Duodenal mucosa (tissue), 2 donors: Measurements from ENCODE around the gene STUB1.

ENCODE experiments used
- H3K27ac ChIP-seq: one replicate; pipeline ENCODE4 v1.7.0; 2013; ENCODE audit warnings: low read depth, low read length
- H3K27me3 ChIP-seq, 2 donors: one replicate each; pipeline ENCODE4 v1.7.0; 2013; ENCODE audit warnings: low read length in 2 of 2, control low read depth in 1 of 2; ENCODE audit not compliant: insufficient read depth in 2 of 2, control insufficient read depth in 1 of 2
- H3K36me3 ChIP-seq, 2 donors: one replicate each; pipeline ENCODE4 v1.7.0; 2013; ENCODE audit warnings: low read length in 2 of 2, control low read depth in 1 of 2; ENCODE audit not compliant: insufficient read depth in 2 of 2, control insufficient read depth in 1 of 2
- H3K4me1 ChIP-seq, 2 donors: one replicate each; pipeline ENCODE4 v1.7.0; 2013; ENCODE audit warnings: low read length in 2 of 2, control low read depth in 1 of 2; ENCODE audit not compliant: insufficient read depth in 2 of 2, control insufficient read depth in 1 of 2
- H3K4me3 ChIP-seq, 2 donors: one replicate each; pipeline ENCODE4 v1.7.0; 2013; ENCODE audit warnings: low read length in 2 of 2, low read depth in 1 of 2
- H3K9ac ChIP-seq, 2 donors: one replicate each; pipeline ENCODE4 v1.7.0; 2013; ENCODE audit warnings: low read length in 2 of 2, low read depth in 1 of 2
- H3K9me3 ChIP-seq, 2 donors: one replicate each; pipeline ENCODE4 v1.7.0; 2013; ENCODE audit warnings: low read length in 2 of 2, control low read depth in 1 of 2; ENCODE audit not compliant: control insufficient read depth in 1 of 2

Gene STUB1

DNA sequence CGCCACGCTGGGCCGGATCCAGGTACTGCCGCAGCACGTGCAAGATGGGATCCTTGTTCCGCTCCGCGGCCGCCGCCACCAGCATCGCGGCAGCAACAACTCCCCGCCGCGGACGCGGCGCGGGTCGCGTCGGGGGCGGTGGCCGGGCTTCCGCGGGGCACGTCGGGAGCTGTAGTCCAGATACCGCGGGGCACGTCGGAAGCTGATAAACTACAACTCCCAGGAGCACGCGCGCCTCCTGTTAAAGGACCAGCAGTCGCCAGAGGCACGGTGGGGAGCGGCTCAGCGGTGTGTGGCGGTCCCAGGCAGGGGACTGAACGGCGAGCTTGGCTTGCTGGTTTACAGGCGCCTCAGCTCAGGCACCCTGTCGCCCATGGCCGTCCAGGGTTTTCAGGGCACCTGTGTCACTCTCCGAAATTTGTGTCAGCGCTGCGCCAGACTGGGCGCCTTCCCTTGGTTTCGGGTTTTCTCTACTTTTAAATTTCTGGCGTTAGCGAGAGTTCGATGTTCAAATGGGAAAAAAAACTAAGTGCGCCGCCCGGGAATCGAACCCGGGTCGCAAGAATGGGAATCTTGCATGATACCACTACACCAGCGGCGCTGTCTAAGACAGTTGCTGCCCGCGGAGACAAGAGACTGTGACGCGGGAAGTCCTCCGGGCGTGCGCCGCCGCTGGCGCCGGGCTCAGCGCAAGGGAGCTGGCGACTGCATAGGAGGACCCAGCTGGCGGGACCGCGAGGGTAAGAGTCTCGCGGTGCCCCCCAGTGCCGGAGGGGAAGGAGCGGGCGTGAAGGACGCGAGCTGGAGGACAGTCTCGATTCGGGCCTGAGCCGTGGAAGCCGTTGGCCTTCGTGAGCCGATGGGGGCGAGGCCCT lies 43.8 kb upstream of the STUB1 start, which contains the start of gene METTL26:
Gene METTL26 (minus strand): TSS at position 100 of the 875 bp plus-strand sequence. CDS start 15 bp downstream, at position 85.
- Histone ChIP-seq H3K36me3 (peaks cover 0 to 10% of the 10 kb centered on the region in 2 donors), H3K4me1 (peaks cover 7 to 20% of the 10 kb centered on the region in 2 donors), H3K4me3 (peak within 1 kb of the TSS; percentile 84 to 90), H3K27me3 (no peaks in the 10 kb centered on the region), H3K9ac (peak within 1 kb of the TSS; percentile 71 to 83), H3K9me3 (no peaks in the 10 kb centered on the region), H3K27ac (peak within 1 kb of the TSS; percentile 97)

DNA sequence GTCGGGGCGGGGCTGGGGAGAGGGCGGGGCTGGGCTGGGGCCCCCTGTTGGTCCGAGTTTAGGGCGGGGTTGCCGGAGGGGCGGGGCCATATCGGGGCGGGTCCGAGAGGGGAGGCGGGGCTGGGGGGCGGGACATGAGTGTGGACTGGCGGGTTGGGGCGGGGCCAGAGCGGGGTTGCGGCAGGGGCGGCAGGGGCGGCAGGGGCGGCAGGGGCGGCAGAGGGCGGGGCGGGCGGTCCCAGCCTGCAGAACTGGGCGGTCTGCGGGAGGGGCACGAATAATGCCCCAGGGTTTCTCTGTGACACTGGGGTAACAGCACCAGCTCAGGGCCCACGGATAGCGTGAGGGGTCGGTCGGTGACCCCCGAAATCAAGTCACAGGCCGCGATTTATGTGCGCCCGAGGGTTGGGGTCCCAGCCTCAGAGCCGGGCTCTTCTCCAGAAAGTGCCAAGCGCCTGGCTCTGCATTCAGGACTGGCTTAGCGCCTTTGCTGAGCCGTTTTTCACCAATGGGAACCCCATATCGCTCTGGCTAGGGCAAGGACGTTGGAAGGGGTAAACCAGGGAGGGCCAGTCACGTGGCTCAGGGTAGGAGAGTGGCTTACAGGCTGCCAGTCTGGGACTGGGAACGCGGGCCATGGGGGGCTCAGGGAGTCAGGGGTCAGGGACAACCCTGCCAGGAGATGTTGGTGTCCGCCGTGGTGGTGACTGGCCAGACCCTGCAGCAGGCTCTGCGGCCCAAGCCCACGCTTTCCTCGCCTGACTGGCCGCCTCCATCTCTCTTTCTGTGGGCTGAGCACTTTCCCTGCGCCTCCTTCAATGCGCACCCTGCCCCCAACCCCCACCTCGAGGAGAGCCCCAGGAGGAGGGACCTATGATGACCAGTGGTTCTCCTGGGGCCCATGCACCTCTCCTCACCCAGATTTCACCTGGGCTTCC lies 42.9 kb upstream of the STUB1 start:
- H3K9ac ChIP-seq: peak overlapping the region; percentile 58 to 71
- no peaks in the 10 kb centered on the region for H3K27me3 ChIP-seq
- peak overlapping the region; percentile 97 for H3K27ac ChIP-seq
- peaks cover 0 to 10% of the 10 kb centered on the region in 2 donors for H3K36me3 ChIP-seq
- peak overlapping the region; percentile 84 to 90 for H3K4me3 ChIP-seq
- peaks cover 8 to 21% of the 10 kb centered on the region in 2 donors for H3K4me1 ChIP-seq
- no peaks in the 10 kb centered on the region for H3K9me3 ChIP-seq

DNA sequence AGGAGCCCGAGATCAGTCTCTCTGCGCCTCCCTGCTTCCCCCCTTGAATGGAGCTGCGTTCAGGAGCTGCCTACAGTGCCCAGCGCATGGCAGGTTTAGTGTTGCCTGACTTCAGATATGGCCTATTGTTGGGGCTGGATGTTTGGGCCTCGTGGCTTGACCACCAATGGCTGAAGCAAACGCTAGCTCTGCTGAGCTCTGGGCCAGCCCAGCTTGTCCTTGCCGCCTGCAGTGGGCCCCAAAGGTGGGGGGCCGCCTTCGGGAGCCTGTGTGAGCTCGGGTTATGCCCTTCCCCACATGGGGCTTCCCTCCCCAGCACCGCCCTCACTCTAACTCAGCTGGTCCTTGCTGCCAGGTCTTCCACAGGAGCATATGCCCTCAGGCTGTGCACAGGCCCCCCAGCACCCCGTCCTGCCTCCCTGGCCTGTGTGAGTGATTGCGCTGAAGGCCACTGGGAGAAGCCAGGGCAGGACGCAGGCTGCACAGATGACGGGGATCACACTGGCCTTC lies 42.1 kb upstream of the STUB1 start:
- Histone ChIP-seq H3K9ac (peak overlapping the region in 1 of 2 donors; percentile 58), H3K36me3 (peaks cover 0 to 10% of the 10 kb centered on the region in 2 donors), H3K27me3 (no peaks in the 10 kb centered on the region), H3K9me3 (no peaks in the 10 kb centered on the region), H3K27ac (no peak overlapping the region), H3K4me1 (peaks cover 15 to 28% of the 10 kb centered on the region in 2 donors), H3K4me3 (no peak overlapping the region)

DNA sequence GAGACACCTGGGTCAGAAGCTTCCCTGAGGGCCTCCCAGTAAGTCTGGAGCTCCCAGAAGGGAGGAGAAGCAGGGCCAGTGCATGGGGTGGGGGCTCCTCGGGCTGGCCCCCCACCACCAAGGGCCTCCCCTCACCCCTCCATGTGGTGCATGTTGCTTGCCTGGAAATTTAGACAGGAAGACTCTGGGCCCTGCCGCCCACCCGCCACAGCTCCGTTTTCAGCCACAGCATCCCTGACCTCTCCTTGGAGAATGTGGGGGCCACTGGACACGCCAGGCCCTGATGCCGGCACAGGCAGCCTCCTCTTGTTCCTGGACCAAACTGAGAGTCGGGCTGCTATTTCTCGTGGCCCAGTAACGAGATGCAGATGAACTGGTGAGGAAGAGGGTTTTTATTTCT lies 41.4 kb upstream of the STUB1 start:
- Histone ChIP-seq H3K27me3 (no peaks in the 10 kb centered on the region), H3K27ac (no peak overlapping the region), H3K4me1 (peaks cover 18 to 34% of the 10 kb centered on the region in 2 donors), H3K4me3 (no peak overlapping the region), H3K9ac (no peak overlapping the region), H3K36me3 (peaks cover 0 to 6% of the 10 kb centered on the region in 2 donors), H3K9me3 (no peaks in the 10 kb centered on the region)

DNA sequence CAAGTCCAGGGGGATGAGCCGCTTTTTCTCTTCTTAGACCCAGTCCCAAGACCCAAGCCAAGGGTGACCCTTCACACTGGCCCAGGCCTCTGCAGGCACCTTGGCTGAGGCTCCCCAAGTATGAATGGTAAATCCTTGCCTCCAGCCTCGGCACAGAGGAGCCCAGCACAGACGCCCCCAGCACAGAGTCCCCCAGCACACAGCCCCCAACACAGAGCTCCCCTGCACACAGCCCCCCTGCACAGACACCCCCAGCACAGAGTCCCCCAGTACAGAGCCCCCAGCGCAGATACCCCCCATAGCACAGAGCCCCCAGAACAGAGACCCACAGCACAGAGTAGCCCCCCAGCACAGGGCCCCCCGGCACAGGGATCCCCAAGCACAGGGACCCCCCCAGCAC lies 39.6 kb upstream of the STUB1 start:
- H3K9ac ChIP-seq: peak overlapping the region in 1 of 2 donors; percentile 79
- H3K27me3 ChIP-seq: no peaks in the 10 kb centered on the region
- peaks cover 28 to 36% of the 10 kb centered on the region in 2 donors for H3K4me1 ChIP-seq
- no peak overlapping the region for H3K4me3 ChIP-seq
- H3K36me3 ChIP-seq: no peaks in the 10 kb centered on the region
- no peaks in the 10 kb centered on the region for H3K9me3 ChIP-seq
- H3K27ac ChIP-seq: no peak overlapping the region

DNA sequence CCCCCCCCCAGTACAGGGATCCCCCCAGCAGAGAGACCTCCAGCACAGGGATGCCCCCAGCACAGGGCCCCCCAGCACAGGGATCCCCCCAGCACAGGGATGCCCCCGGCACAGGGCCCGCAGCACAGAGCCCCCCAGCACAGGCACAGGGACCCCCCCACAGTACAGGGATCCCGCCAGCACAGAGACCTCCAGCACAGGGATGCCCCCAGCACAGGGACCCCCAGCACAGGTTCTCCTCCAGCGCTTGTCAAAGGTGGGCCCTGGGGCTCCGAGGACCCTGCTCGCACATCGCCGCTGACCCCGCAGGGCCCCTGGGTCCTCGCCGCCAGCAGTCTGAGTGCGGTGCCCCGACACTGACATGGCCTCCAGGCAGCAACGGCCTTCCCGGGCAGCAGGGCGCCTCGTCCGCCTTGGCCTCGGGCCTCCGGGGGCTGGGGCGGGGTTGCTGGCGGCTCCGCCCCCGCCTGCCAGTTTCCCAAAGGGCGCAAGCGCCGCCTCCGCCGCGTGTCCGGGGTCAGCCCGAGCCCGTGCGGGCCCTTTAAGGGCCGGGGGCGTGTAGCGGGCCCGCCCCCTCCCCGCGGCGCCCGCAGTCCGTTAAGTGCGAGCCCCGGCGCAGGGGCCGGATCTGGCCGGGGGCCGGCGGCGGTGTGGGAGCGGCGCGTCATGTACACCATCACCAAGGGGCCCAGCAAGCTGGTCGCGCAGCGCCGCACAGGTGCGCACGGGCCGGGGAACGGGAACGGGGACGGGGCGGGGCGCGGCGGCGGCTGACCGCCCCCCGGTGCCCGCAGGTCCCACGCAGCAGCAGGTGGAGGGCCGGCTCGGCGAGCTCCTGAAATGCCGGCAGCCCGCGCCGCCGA lies 38.7 kb upstream of the STUB1 start, which contains the start of gene MCRIP2:
Gene MCRIP2 (plus strand): TSS at position 503 of the 863 bp plus-strand sequence. CDS start 164 bp downstream, at position 667.
- Histone ChIP-seq H3K27me3 (no peaks in the 10 kb centered on the region), H3K27ac (peak within 1 kb of the TSS; percentile 84), H3K9ac (peak within 1 kb of the TSS; percentile 79 to 96), H3K36me3 (no peaks in the 10 kb centered on the region), H3K4me1 (peaks cover 37 to 46% of the 10 kb centered on the region in 2 donors), H3K4me3 (peak within 1 kb of the TSS; percentile 73 to 83), H3K9me3 (no peaks in the 10 kb centered on the region)

DNA sequence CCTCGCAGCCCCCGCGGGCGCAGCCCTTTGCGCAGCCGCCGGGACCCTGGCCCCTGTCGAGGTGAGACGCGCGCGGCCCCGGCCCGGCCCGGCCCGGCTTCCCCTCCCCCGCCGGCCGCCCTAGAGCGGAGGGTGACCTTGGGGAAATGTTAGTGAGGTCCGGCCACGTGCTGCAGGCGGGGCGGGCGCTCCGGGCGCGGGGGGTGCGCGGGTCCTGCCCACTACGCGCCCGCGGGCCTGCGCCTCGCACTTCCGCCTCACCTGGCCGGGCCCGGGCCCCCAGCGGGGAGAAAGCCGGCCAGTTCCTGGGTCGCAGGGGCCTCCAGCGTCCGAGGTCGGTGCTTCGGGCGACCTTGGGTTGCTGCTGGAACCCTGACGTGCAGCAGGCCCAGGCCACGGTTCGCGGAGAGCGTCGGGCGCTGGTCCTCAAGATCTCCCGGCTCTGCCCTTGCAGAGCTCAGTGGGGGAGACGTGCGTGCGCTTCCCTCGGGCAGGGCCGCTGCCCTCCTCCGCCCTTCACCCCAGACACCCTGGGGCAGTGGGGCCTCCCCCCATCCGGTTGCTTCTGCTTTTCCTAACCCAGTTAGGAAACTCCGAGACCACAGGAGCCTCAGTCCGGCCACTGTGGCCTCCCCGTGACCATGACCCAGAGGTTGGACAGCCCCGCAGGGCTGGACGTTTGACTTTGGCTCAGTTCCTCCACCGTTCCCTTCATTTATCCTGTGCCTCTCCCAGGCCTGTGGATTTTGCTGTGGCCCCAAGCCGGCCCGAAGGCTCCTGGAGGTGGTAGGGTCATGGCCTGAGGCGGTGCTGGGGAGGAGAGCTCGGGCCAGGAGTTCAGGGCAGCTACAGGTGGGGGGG lies 37.8 kb upstream of the STUB1 start:
- H3K4me3 ChIP-seq: peak overlapping the region; percentile 73 to 83
- no peaks in the 10 kb centered on the region for H3K36me3 ChIP-seq
- H3K27me3 ChIP-seq: no peaks in the 10 kb centered on the region
- H3K4me1 ChIP-seq: peaks cover 44 to 52% of the 10 kb centered on the region in 2 donors
- H3K9me3 ChIP-seq: no peaks in the 10 kb centered on the region
- H3K9ac ChIP-seq: peak overlapping the region; percentile 79
- H3K27ac ChIP-seq: peak overlapping the region; percentile 84

DNA sequence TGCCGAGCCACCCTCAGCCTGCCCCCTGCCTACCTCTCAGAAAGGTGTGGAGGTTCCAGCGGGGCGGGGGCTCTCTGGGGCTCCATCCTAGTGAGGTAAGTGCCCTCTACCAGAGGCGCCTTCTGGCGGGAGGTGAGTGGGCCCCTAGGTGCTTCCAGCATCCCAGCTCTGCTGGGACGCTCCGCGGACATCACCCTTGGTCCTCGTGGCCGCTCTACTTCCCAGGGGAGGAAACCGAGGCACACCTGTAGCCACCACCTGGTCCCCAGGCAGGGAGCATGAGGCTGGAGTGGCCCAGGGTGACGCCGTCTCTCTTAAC lies 37.2 kb upstream of the STUB1 start:
- H3K4me1 ChIP-seq: peaks cover 44 to 53% of the 10 kb centered on the region in 2 donors
- H3K9me3 ChIP-seq: no peaks in the 10 kb centered on the region
- H3K9ac ChIP-seq: peak overlapping the region; percentile 79
- no peaks in the 10 kb centered on the region for H3K36me3 ChIP-seq
- peak overlapping the region; percentile 73 to 83 for H3K4me3 ChIP-seq
- H3K27me3 ChIP-seq: no peaks in the 10 kb centered on the region
- peak overlapping the region; percentile 62 for H3K27ac ChIP-seq
